ENCODE data around the gene PIGS.

GRCh38 chr17:28506763-28507487 is 64.4 kb downstream of the PIGS start:
- TF ChIP-seq EZH2phosphoT487 (IDR thresholded peaks at IDR 0.05; ENCODE audit: insufficient read depth, low read depth), result no peak
- TF ChIP-seq EZH2 (IDR thresholded peaks at IDR 0.05; ENCODE audit: insufficient read depth, poor library complexity, severe bottlenecking), result no peak
